T-cell (primary cell): ENCODE measurements around the gene QSOX2. TPM values are rescaled to one million over a fixed set of nuclear protein-coding genes. Genes with fewer than 3 reads are reported as not detected.

ENCODE experiments used
- ATAC-seq, 4 experiments: fragments of 200-7000 bp in 3 of 4; fragments of 150-1000 bp in 1 of 4; cut with Tn5 transposase; replicated peaks in 1 of 4; 1 replicate in 3 of 4; 2 replicates in 1 of 4; pipeline ENCODE4 v1.10.0; 2021; ENCODE audit warnings: moderate library complexity in 3 of 4, mild to moderate bottlenecking in 2 of 4, moderate number of reproducible peaks in 1 of 4
- CTCF ChIA-PET, 2 donors: fragments of 300-600 bp; sonication (Branson Sonifier 250); formaldehyde crosslinking; loops; one replicate each; lab custom pipeline; 2022; ENCODE audit warnings: antibody characterized with exemption in 2 of 2; lab: Charles Lee
- POLR2A ChIA-PET, 2 donors: fragments of 300-600 bp; sonication (Branson Sonifier 250); formaldehyde crosslinking; loops; one replicate each; lab custom pipeline; 2022; ENCODE audit warnings: antibody characterized with exemption in 2 of 2; lab: Charles Lee
- DNase-seq, 35 experiments: peaks; one replicate each; pipeline versions ENCODE4 v3.0.0 to v3.0.0-alpha.2; 2013 to 2023
- H3K27ac ChIP-seq: one replicate; pipeline ENCODE4 v1.5.1; 2013; ENCODE audit warnings: low read length
- H3K27me3 ChIP-seq, 2 experiments: replicated peaks in 1 of 2; 1 replicate in 1 of 2; 2 replicates in 1 of 2; pipeline versions ENCODE4 v1.6.1 to v1.7.0; 2013; ENCODE audit warnings: low read length in 1 of 2, mixed read lengths in 1 of 2; ENCODE audit not compliant: control insufficient read depth in 2 of 2, insufficient read depth in 2 of 2; ENCODE audit errors: extremely low read depth in 1 of 2
- H3K36me3 ChIP-seq, 2 donors: 1 replicate in 1 of 2; 2 replicates in 1 of 2; pipeline versions ENCODE4 v1.6.1 to v1.7.0; 2013; ENCODE audit warnings: low read length in 1 of 2; ENCODE audit not compliant: control insufficient read depth in 2 of 2, insufficient read depth in 1 of 2; ENCODE audit errors: extremely low read depth in 1 of 2
- H3K4me1 ChIP-seq, 2 experiments: 1 replicate in 1 of 2; 2 replicates in 1 of 2; pipeline versions ENCODE4 v1.6.1 to v1.7.0; 2013; ENCODE audit warnings: low read length in 2 of 2, mixed read lengths in 1 of 2; ENCODE audit not compliant: insufficient read depth in 2 of 2, control insufficient read depth in 1 of 2; ENCODE audit errors: extremely low read depth in 1 of 2
- H3K4me3 ChIP-seq, 2 donors: 1 replicate in 1 of 2; 2 replicates in 1 of 2; pipeline versions ENCODE4 v1.5.1 to v1.7.0; 2013; ENCODE audit warnings: mild to moderate bottlenecking in 2 of 2, low read length in 1 of 2, moderate library complexity in 1 of 2; ENCODE audit not compliant: control insufficient read depth in 1 of 2; ENCODE audit errors: extremely low read depth in 1 of 2
- H3K9me3 ChIP-seq: 2 replicates; pipeline ENCODE4 v1.7.0; 2013
- H3K27ac Mint-ChIP-seq, 2 donors: one replicate each; pipeline ENCODE4 v1.8.0; 2020 to 2021; ENCODE audit warnings: mild to moderate bottlenecking in 2 of 2, mixed read lengths in 2 of 2
- H3K27me3 Mint-ChIP-seq, 2 donors: one replicate each; pipeline ENCODE4 v1.8.0; 2021 to 2022; ENCODE audit warnings: mixed read lengths in 2 of 2
- H3K36me3 Mint-ChIP-seq: one replicate; pipeline ENCODE4 v1.8.0; 2021; ENCODE audit warnings: mixed read lengths
- H3K4me1 Mint-ChIP-seq, 3 donors: one replicate each; pipeline ENCODE4 v1.8.0; 2020 to 2022; ENCODE audit warnings: mixed read lengths in 3 of 3, mild to moderate bottlenecking in 1 of 3
- H3K4me3 Mint-ChIP-seq, 3 donors: one replicate each; pipeline ENCODE4 v1.8.0; 2020 to 2022; ENCODE audit warnings: mild to moderate bottlenecking in 3 of 3, mixed read lengths in 3 of 3, moderate library complexity in 3 of 3
- H3K9me3 Mint-ChIP-seq, 3 donors: one replicate each; pipeline ENCODE4 v1.8.0; 2020 to 2022; ENCODE audit warnings: mixed read lengths in 3 of 3
- WGBS: methylation state at CpG from one replicate; pipeline ENCODE4 v1.1.5; 2013; ENCODE audit warnings: missing lambda C conversion rate; ENCODE audit not compliant: insufficient coverage; 5-methylcytosine and 5-hydroxymethylcytosine counted together
- total RNA-seq, 35 experiments: library from RNA in 6 of 35; stranded (reverse) in 6 of 35; fragments of 120-200 nt in 1 of 35; gene quantifications; one replicate each; pipeline versions ENCODE4 v1.2.1 to v1.2.4 and lab custom pipeline; 2013 to 2026

QSOX2 gene
- total RNA-seq, 5 donors from 2014 or later (not counting 1 experiment from before 2014, with no cell fraction given), result 14.1 to 19.4 (median 17.0) TPM

- Histone ChIP-seq H3K4me1 (peaks cover 0 to 8% of the 10 kb centered on the region in 2 experiments), H3K36me3 (no peaks in the 10 kb centered on the region), H3K9me3 (no peaks in the 10 kb centered on the region), H3K27ac (no peak overlapping the region), H3K27me3 (peaks cover 14 to 84% of the 10 kb centered on the region in 2 experiments), H3K4me3 (no peak overlapping the region)
- DNase-seq (no peak), ATAC-seq (no peak)
- CTCF ChIA-PET, result no interaction called here
- POLR2A ChIA-PET, result no interaction called here
- 58% methylated on average over 7 of the region's 13 CpGs for WGBS
- Mint-ChIP-seq H3K9me3 (no peaks in the 10 kb centered on the region), H3K27ac (no peak overlapping the region), H3K27me3 (peaks cover 14 to 55% of the 10 kb centered on the region in 2 donors), H3K4me3 (no peak overlapping the region), H3K4me1 (peaks cover 0 to 6% (median 5%) of the 10 kb centered on the region in 3 donors), H3K36me3 (peaks cover 3% of the 10 kb centered on the region)
Measured at GRCh38 chr9:136201174-136201573, 44.4 kb downstream of the QSOX2 start.

DNA sequence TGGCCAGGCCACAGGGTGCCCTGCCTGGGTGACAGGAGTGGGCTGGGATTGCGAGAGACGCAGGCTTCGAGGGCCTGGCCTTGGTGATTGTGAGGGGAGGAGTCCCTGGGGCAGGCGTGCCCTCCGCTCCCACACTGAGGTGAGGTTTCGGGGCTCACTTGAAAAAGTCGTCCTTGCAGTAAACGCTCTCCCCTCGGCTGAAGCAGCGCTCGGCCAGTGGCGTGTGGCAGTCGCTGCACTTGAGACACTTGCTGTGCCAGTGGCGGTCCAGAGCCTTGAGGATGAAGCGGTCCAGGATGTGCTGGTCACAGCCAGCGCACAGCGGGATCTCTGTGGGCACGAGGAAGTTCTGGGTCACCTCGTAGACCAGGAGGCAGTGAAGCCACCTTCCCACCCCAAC, 45.2 kb downstream of the QSOX2 start:
- Histone ChIP-seq H3K27me3 (peaks cover 14 to 87% of the 10 kb centered on the region in 2 experiments), H3K9me3 (no peaks in the 10 kb centered on the region), H3K27ac (no peak overlapping the region), H3K4me3 (no peak overlapping the region), H3K4me1 (peaks cover 0 to 8% of the 10 kb centered on the region in 2 experiments), H3K36me3 (no peaks in the 10 kb centered on the region)
- peaks cover 0 to 5% (median 4%) of the 10 kb centered on the region in 3 donors for H3K4me1 Mint-ChIP-seq
- ChIA-PET POLR2A (no interaction called here), CTCF (no interaction called here)
- DNase-seq (no peak), ATAC-seq (no peak)
- WGBS, result 50% methylated on average over 13 of the region's 19 CpGs
- no peak overlapping the region for H3K4me3 Mint-ChIP-seq
- peaks cover 17 to 58% of the 10 kb centered on the region in 2 donors for H3K27me3 Mint-ChIP-seq
- H3K36me3 Mint-ChIP-seq, result no peaks in the 10 kb centered on the region
- H3K27ac Mint-ChIP-seq, result no peak overlapping the region
- H3K9me3 Mint-ChIP-seq, result no peaks in the 10 kb centered on the region

GRCh38 chr9:136199391-136200288, 46.0 kb downstream of the QSOX2 start:
- H3K9me3 ChIP-seq, result no peaks in the 10 kb centered on the region
- no peak for ATAC-seq

DNA sequence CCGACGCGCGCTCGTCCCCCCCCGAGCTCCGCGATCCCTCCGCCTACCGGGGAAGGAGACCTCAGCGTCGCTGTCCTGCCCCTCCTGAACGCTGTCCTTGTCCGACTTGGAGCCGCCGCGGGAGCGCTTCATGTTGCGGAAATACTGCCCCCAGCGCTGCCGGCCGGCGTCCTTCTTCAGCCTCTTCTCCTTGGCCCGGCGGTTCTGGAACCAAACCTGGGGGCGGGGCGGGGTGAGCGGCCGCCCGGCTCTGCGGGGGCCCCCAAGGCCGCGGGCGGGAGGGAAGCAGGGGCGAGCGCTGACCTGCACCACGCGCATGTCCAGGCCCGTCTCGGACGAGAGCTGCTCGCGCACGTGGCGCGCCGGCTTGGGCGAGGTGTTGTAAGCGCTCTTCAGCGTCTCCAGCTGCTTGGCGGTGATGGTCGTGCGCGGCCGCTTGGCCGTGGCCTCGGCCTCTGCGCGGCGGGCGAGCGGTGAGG, 47.0 kb downstream of the QSOX2 start:
- Histone ChIP-seq H3K9me3 (no peaks in the 10 kb centered on the region), H3K27me3 (peaks cover 9 to 84% of the 10 kb centered on the region in 2 experiments), H3K4me1 (peaks cover 0 to 4% of the 10 kb centered on the region in 2 experiments), H3K27ac (no peak overlapping the region), H3K36me3 (no peaks in the 10 kb centered on the region), H3K4me3 (no peak overlapping the region)
- POLR2A ChIA-PET, result no interaction called here
- DNase-seq (no peak), ATAC-seq (no peak)
- no peak overlapping the region for H3K27ac Mint-ChIP-seq
- no peaks in the 10 kb centered on the region for H3K9me3 Mint-ChIP-seq
- peaks cover 0 to 5% (median 4%) of the 10 kb centered on the region in 3 donors for H3K4me1 Mint-ChIP-seq
- CTCF ChIA-PET, result no interaction called here
- H3K27me3 Mint-ChIP-seq, result peaks cover 21 to 59% of the 10 kb centered on the region in 2 donors
- 7% methylated on average over 55 of the region's 62 CpGs for WGBS
- no peak overlapping the region for H3K4me3 Mint-ChIP-seq
- no peaks in the 10 kb centered on the region for H3K36me3 Mint-ChIP-seq

More at GRCh38 chr9:136199391-136200288, 46.0 kb downstream of the QSOX2 start:
- H3K4me1 ChIP-seq, result peaks cover 0 to 4% of the 10 kb centered on the region in 2 experiments
- H3K27me3 Mint-ChIP-seq, result peaks cover 21 to 64% of the 10 kb centered on the region in 2 donors
- no peak overlapping the region for H3K4me3 Mint-ChIP-seq
- POLR2A ChIA-PET, result no interaction called here
- no peaks in the 10 kb centered on the region for H3K36me3 ChIP-seq
- H3K27ac Mint-ChIP-seq, result no peak overlapping the region
- DNase-seq, result no peak
- 17% methylated on average over 68 of the region's 71 CpGs for WGBS
- H3K9me3 Mint-ChIP-seq, result no peaks in the 10 kb centered on the region
- H3K4me3 ChIP-seq, result no peak overlapping the region
- peaks cover 14 to 87% of the 10 kb centered on the region in 2 experiments for H3K27me3 ChIP-seq
- no peaks in the 10 kb centered on the region for H3K36me3 Mint-ChIP-seq
- H3K27ac ChIP-seq, result no peak overlapping the region
- H3K4me1 Mint-ChIP-seq, result peaks cover 0 to 5% (median 4%) of the 10 kb centered on the region in 3 donors
- CTCF ChIA-PET, result no interaction called here

DNA sequence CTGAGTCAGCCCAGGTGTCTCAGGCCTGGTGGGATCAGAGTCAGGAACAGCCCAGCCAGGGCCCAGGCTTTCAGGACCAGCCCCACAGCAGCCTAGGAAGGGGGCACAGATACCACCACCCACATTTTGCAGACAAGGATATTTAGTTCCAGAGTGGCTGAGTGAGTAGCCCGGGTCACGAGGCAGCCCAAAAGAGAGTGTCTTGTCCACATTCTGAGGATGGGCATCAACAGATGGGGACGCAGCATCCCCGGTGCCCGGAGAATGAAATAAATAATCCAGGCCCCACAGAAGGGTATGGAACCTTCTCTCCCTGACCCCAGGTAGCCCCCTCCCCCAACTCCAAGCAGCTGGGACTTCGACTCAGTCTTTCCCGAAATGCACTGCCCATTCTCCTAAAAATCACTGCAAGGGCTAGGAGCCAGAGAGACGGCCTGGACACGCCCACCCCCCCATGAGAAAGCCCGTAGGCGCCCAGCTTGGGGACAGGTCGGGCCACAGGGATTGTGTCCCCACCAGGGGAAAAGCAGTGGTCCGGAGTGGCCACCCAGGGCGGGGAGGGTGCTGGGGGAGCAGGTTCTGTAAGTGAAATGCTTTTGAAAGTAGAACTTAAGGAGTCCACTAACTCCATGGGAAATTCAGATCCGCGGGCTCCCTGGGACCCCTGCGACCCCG, 47.5 kb downstream of the QSOX2 start:
- no peaks in the 10 kb centered on the region for H3K4me1 ChIP-seq
- no peak overlapping the region for H3K27ac ChIP-seq
- Mint-ChIP-seq H3K27ac (no peak overlapping the region), H3K4me1 (peaks cover 0 to 5% (median 4%) of the 10 kb centered on the region in 3 donors), H3K9me3 (no peaks in the 10 kb centered on the region), H3K36me3 (no peaks in the 10 kb centered on the region), H3K27me3 (peaks cover 21 to 54% of the 10 kb centered on the region in 2 donors), H3K4me3 (no peak overlapping the region)
- ChIA-PET POLR2A (no interaction called here), CTCF (no interaction called here)
- no peak overlapping the region for H3K4me3 ChIP-seq
- H3K27me3 ChIP-seq, result peaks cover 9 to 80% of the 10 kb centered on the region in 2 experiments
- no peak for ATAC-seq
- H3K9me3 ChIP-seq, result no peaks in the 10 kb centered on the region
- no peaks in the 10 kb centered on the region for H3K36me3 ChIP-seq
- WGBS, result 18% methylated on average over 16 of the region's 18 CpGs
- no peak for DNase-seq

- no peaks in the 10 kb centered on the region for H3K4me1 ChIP-seq
- Mint-ChIP-seq H3K27me3 (peaks cover 21 to 56% of the 10 kb centered on the region in 2 donors), H3K36me3 (no peaks in the 10 kb centered on the region), H3K27ac (no peak overlapping the region), H3K4me3 (no peak overlapping the region), H3K4me1 (peaks cover 0 to 5% (median 4%) of the 10 kb centered on the region in 3 donors), H3K9me3 (no peaks in the 10 kb centered on the region)
- no peak overlapping the region for H3K27ac ChIP-seq
- CTCF ChIA-PET, result no interaction called here
- POLR2A ChIA-PET, result no interaction called here
- peaks cover 9 to 82% of the 10 kb centered on the region in 2 experiments for H3K27me3 ChIP-seq
- no peak overlapping the region for H3K4me3 ChIP-seq
- H3K36me3 ChIP-seq, result no peaks in the 10 kb centered on the region
- ATAC-seq, result no peak
- no peak for DNase-seq
- WGBS, result 11% methylated on average over 31 of the region's 35 CpGs
- no peaks in the 10 kb centered on the region for H3K9me3 ChIP-seq
Measured at GRCh38 chr9:136197084-136197875, 48.3 kb downstream of the QSOX2 start.
